Epithelial cell of proximal tubule (primary cell): ENCODE measurements around the gene CPNE8. TPM values are rescaled to one million over a fixed set of nuclear protein-coding genes. Genes with fewer than 3 reads are reported as not detected.

Experiments
- DNase-seq: peaks from one replicate; pipeline ENCODE4 v3.0.0-alpha.2; 2011; ENCODE audit warnings: low read depth
- H3K4me3 ChIP-seq: 2 replicates; pipeline ENCODE4 v1.5.1; 2011; ENCODE audit warnings: low read depth, mild to moderate bottlenecking, low read length
- total RNA-seq: library from RNA; depleted of rRNA; stranded (reverse); fragments of >200 nt; gene quantifications from 2 replicates; pipeline ENCODE4 v1.2.3, GENCODE V29; 2015
- TF ChIP-seq, protein P1 (sequence below): conservative IDR thresholded peaks from 2 replicates; pipeline ENCODE4 v1.5.1; 2012; ENCODE audit warnings: low read depth, mild to moderate bottlenecking, low read length

The CPNE8 gene
- total RNA-seq, 1 donor from 2014 or later, result 7.1 TPM

GRCh38 chr12:38664661-38665269 is 240.6 kb downstream of the CPNE8 start:
- no peak for DNase-seq
- TF ChIP-seq, protein P1, sequence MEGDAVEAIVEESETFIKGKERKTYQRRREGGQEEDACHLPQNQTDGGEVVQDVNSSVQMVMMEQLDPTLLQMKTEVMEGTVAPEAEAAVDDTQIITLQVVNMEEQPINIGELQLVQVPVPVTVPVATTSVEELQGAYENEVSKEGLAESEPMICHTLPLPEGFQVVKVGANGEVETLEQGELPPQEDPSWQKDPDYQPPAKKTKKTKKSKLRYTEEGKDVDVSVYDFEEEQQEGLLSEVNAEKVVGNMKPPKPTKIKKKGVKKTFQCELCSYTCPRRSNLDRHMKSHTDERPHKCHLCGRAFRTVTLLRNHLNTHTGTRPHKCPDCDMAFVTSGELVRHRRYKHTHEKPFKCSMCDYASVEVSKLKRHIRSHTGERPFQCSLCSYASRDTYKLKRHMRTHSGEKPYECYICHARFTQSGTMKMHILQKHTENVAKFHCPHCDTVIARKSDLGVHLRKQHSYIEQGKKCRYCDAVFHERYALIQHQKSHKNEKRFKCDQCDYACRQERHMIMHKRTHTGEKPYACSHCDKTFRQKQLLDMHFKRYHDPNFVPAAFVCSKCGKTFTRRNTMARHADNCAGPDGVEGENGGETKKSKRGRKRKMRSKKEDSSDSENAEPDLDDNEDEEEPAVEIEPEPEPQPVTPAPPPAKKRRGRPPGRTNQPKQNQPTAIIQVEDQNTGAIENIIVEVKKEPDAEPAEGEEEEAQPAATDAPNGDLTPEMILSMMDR, result peak; percentile 79
- H3K4me3 ChIP-seq, result no peak overlapping the region

DNA sequence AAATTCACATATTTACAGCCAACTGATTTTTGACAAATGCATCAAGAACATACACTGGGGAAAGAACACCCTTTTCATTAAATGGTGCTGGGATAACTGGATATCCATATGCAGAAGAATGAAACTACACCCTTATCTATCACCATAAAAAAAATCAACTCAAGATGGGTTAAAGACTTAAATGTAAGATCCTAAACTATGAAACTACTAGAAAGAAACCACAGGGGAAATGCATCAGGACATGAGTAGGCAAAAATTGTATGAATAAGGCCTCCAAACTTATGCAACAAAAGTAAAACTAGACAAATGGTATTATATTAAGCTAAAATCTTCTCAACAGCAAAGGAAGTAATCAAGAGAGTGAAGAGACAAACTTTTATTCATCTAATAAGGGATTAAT is 242.6 kb downstream of the CPNE8 start:
- TF ChIP-seq, protein P1, result no peak
- DNase-seq, result no peak

DNA sequence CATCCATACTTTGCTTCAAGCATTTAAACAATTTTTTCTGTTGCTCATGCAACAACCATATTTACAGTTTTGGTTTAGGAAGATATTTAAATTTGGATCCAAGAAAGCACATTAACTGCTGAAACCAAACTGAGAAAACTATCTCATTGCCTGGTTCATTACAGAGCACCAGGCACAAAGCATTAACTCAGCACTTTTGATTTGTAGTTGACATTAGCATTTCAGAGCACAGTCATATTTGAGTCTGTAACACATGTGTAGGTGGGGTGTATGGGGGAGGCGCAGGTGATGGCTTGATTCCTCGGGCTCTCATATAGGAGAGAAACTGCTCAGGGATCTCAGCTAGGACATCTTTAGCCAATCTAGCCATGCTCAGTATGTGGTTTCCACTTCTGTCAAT is 251.7 kb downstream of the CPNE8 start:
- no peak for DNase-seq
- TF ChIP-seq, protein P1, result no peak
- no peak overlapping the region for H3K4me3 ChIP-seq

More for the DNA sequence above, 242.6 kb downstream of the CPNE8 start:
- no peak overlapping the region for H3K4me3 ChIP-seq

DNA sequence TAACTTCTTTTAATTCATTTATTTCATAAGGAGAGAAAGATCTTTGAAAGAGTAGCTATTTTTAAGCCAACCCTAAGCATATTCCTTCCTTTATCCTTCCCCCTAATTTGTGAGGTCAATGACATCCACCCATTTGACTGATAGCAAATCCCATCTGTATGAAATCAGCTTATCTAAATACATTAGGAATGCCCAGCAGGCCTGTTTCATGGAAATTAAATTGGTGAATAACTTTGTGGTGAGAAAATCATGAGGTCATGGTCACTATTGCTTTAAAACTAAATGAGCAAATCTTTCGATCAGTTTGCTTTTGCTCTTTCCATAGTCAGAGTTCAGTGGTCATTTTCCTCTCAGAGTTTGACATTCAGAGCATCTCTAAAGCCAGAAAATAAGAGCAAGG is 256.6 kb downstream of the CPNE8 start:
- no peak for DNase-seq
- TF ChIP-seq, protein P1, result no peak
- no peak overlapping the region for H3K4me3 ChIP-seq

DNA sequence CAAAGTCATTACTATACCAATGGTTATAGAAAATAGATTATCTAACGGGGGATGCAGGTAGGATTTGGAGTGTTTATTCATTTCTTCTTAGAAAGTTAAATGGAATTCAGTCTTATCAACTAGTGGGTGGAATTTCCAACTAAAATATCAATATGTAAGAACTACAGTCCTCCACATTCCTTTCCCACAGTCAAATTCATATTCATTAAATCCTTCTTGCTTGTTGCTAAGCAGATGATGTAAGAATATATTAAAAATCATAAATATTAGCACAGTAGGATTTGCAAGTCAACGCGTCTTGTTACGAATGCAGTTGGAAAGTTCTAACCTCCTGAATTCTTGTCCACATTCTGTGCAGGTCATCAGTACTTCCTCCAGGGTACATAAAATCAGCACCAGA is 259.2 kb downstream of the CPNE8 start:
- TF ChIP-seq, protein P1, result no peak
- no peak overlapping the region for H3K4me3 ChIP-seq
- DNase-seq, result no peak

- DNase-seq, result no peak
- TF ChIP-seq, protein P1, result no peak
- H3K4me3 ChIP-seq, result no peak overlapping the region
These were observed 265.8 kb downstream of the CPNE8 start for GRCh38 chr12:38639625-38640024.

- TF ChIP-seq, protein P1, result no peak
- H3K4me3 ChIP-seq, result no peak overlapping the region
- no peak for DNase-seq
These were observed 267.0 kb downstream of the CPNE8 start for GRCh38 chr12:38638401-38638800.
